HepG2 (cell line): ENCODE data around the gene PTGDR2. TPM values are rescaled to one million over a fixed set of nuclear protein-coding genes. Genes with fewer than 3 reads are reported as not detected.

Source experiments
- AHDC1 ChIP-seq: sonication (generic); formaldehyde crosslinking; IDR thresholded peaks from 2 replicates; pipeline ENCODE4 v1.5.1; 2020; ENCODE audit warnings: mild to moderate bottlenecking, missing genetic modification reagents, borderline replicate concordance
- HHEX ChIP-seq: IDR thresholded peaks from 2 replicates; pipeline ENCODE4 v1.6.1; 2016; ENCODE audit warnings: control low read depth
- HMG20A ChIP-seq: IDR thresholded peaks from 2 replicates; pipeline ENCODE4 v1.6.1; 2016; ENCODE audit warnings: borderline replicate concordance
- MIER2 ChIP-seq: IDR thresholded peaks from 2 replicates; pipeline ENCODE4 v1.6.1; 2016; ENCODE audit warnings: missing biosample characterization, missing genetic modification reagents
- MLLT10 ChIP-seq: sonication (generic); formaldehyde crosslinking; IDR thresholded peaks from 2 replicates; pipeline ENCODE4 v1.4.0; 2020; ENCODE audit warnings: missing genetic modification reagents
- MYPOP ChIP-seq: sonication (generic); formaldehyde crosslinking; IDR thresholded peaks from 2 replicates; pipeline ENCODE4 v1.8.1; 2023; ENCODE audit warnings: mild to moderate bottlenecking, moderate library complexity, missing genetic modification reagents
- NFE2 ChIP-seq: sonication (generic); formaldehyde crosslinking; IDR thresholded peaks from 2 replicates; pipeline ENCODE4 v1.4.0; 2020; ENCODE audit warnings: missing genetic modification reagents
- NFE2L1 ChIP-seq: sonication (generic); formaldehyde crosslinking; IDR thresholded peaks from 2 replicates; pipeline ENCODE4 v1.4.0; 2020; ENCODE audit warnings: missing genetic modification reagents, mild to moderate bottlenecking, borderline replicate concordance
- NR2F6 ChIP-seq, 2 experiments: IDR thresholded peaks; 2 replicates each; pipeline ENCODE4 v1.6.1; 2016; ENCODE audit warnings: antibody characterized with exemption in 1 of 2, mild to moderate bottlenecking in 1 of 2
- SMC3 ChIP-seq: IDR thresholded peaks from 2 replicates; pipeline ENCODE4 v1.6.1; 2011; ENCODE audit warnings: low read length, improper control_type of control experiment
- SRSF4 ChIP-seq: fragments of 200-400 bp; formaldehyde crosslinking; IDR thresholded peaks from one replicate; pipeline ENCODE4 v1.6.1; 2018; ENCODE audit warnings: mild to moderate bottlenecking, low read depth, low read length, moderate library complexity; ENCODE audit not compliant: poor library complexity, severe bottlenecking
- TCF7 ChIP-seq: sonication (generic); IDR thresholded peaks from 2 replicates; pipeline ENCODE4 v1.6.1; 2016; ENCODE audit warnings: antibody characterized with exemption, low read depth
- TFAP4 ChIP-seq: sonication (generic); IDR thresholded peaks from 2 replicates; pipeline ENCODE4 v1.6.1; 2016; ENCODE audit warnings: low read depth, borderline replicate concordance
- TP53 ChIP-seq: sonication (generic); formaldehyde crosslinking; conservative IDR thresholded peaks from 2 replicates; pipeline ENCODE4 v1.4.0; 2020; ENCODE audit warnings: missing genetic modification reagents
- ZBTB42 ChIP-seq: sonication (generic); formaldehyde crosslinking; IDR thresholded peaks from 2 replicates; pipeline ENCODE4 v1.5.0; 2020; ENCODE audit warnings: mild to moderate bottlenecking, missing genetic modification reagents
- ZEB1 ChIP-seq: IDR thresholded peaks from 2 replicates; pipeline ENCODE4 v1.6.1; 2012; ENCODE audit warnings: mild to moderate bottlenecking, low read depth, inconsistent platforms; ENCODE audit not compliant: insufficient replicate concordance
- ZFY ChIP-seq: sonication (generic); formaldehyde crosslinking; IDR thresholded peaks from 2 replicates; pipeline ENCODE4 v1.4.0; 2020; ENCODE audit warnings: missing genetic modification reagents
- ZNF878 ChIP-seq: sonication (generic); formaldehyde crosslinking; IDR thresholded peaks from 2 replicates; pipeline ENCODE4 v1.8.1; 2023; ENCODE audit warnings: mild to moderate bottlenecking, missing genetic modification reagents, moderate library complexity
- polyA plus RNA-seq, 8 experiments: library from polyadenylated mRNA; depleted of rRNA in 3 of 8; stranded (reverse) in 7 of 8; unstranded in 1 of 8; fragments of >200 nt; fragmentation: Illumina TruSeq in 4 of 8; extraction: Trizol in 4 of 8; gene quantifications; 2 replicates each; pipeline versions ENCODE4 v1.2.1 to v1.2.3, GENCODE V29; 2011 to 2016; ENCODE audit warnings: low read depth in 4 of 8, missing spikeins in 1 of 8, mixed read lengths in 1 of 8; ENCODE audit not compliant: insufficient read depth in 1 of 8
- total RNA-seq, 5 experiments: library from RNA; depleted of rRNA; stranded (reverse); fragments of >200 nt; fragmentation: Illumina TruSeq; extraction: Trizol; gene quantifications; 2 replicates each; pipeline ENCODE4 v1.2.3, GENCODE V29; 2016; ENCODE audit warnings: low read depth in 1 of 5
- TF ChIP-seq, protein P1 (sequence below): sonication (generic); formaldehyde crosslinking; IDR thresholded peaks from 2 replicates; pipeline ENCODE4 v1.4.0; 2020; ENCODE audit warnings: mild to moderate bottlenecking, missing genetic modification reagents
- TF ChIP-seq, protein P2 (sequence below): sonication (generic); formaldehyde crosslinking; IDR thresholded peaks from 2 replicates; pipeline ENCODE4 v1.8.1; 2023; ENCODE audit warnings: mild to moderate bottlenecking, missing genetic modification reagents
- TF ChIP-seq, protein P3 (sequence below): sonication (generic); formaldehyde crosslinking; IDR thresholded peaks from 2 replicates; pipeline ENCODE4 v1.4.0; 2020; ENCODE audit warnings: missing genetic modification reagents

The PTGDR2 gene
- total and polyA plus RNA-seq, 2 of the 13 experiments (the other 11 are each of a cell fraction or from before 2014, with no cell fraction given), result 1.9 to 2.5 TPM

DNA sequence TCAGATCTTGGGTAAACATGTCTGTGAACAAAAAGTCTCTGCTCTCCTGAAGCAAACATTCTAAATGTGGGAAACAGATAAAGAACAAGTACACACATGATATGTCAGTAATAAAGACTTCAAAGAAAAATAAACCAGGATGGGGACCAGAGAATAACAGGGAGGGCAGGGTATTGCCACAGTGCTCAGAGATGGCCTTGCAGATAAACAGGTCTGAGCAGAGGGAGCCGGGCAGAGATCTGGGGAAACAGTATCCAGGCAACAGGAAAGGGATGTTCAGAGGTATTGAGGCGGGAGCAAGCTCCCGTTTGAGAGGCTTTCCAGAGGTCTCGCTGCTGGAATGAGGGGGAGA, 10.9 kb downstream of the PTGDR2 start (continued):
- TF ChIP-seq TFAP4 (peak; percentile 51; the same call in 1 of the 2 replicates), AHDC1 (CRISPR knock-in tag) (peak; percentile 68; the same call in 1 of the 2 replicates), TP53 (CRISPR knock-in tag) (no peak), HMG20A (CRISPR knock-in tag) (peak; percentile 71; the same call in 1 of the 2 replicates), TCF7 (peak; percentile 95), MLLT10 (no peak), HHEX (CRISPR knock-in tag) (peak; percentile 70), SRSF4 (no peak), ZEB1 (no peak), NFE2 (no peak), MYPOP (CRISPR knock-in tag) (peak; percentile 39; the same call in 1 of the 2 replicates), ZBTB42 (CRISPR knock-in tag) (no peak), SMC3 (peak; percentile 17; the same call in 1 of the 2 replicates), MIER2 (CRISPR knock-in tag) (no peak), NR2F6 (IDR thresholded peaks at IDR 0.05) (peak; percentile 84), NR2F6 (CRISPR knock-in tag; IDR thresholded peaks at IDR 0.05) (peak; percentile 73), ZFY (no peak), NFE2L1 (CRISPR knock-in tag) (no peak), ZNF878 (CRISPR knock-in tag) (peak; percentile 72; the same call in 1 of the 2 replicates)
- TF ChIP-seq, protein P1, sequence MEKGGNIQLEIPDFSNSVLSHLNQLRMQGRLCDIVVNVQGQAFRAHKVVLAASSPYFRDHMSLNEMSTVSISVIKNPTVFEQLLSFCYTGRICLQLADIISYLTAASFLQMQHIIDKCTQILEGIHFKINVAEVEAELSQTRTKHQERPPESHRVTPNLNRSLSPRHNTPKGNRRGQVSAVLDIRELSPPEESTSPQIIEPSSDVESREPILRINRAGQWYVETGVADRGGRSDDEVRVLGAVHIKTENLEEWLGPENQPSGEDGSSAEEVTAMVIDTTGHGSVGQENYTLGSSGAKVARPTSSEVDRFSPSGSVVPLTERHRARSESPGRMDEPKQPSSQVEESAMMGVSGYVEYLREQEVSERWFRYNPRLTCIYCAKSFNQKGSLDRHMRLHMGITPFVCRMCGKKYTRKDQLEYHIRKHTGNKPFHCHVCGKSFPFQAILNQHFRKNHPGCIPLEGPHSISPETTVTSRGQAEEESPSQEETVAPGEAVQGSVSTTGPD (CRISPR knock-in tag), result no peak
- TF ChIP-seq, protein P2, sequence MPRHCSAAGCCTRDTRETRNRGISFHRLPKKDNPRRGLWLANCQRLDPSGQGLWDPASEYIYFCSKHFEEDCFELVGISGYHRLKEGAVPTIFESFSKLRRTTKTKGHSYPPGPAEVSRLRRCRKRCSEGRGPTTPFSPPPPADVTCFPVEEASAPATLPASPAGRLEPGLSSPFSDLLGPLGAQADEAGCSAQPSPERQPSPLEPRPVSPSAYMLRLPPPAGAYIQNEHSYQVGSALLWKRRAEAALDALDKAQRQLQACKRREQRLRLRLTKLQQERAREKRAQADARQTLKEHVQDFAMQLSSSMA, result no peak
- TF ChIP-seq, protein P3, sequence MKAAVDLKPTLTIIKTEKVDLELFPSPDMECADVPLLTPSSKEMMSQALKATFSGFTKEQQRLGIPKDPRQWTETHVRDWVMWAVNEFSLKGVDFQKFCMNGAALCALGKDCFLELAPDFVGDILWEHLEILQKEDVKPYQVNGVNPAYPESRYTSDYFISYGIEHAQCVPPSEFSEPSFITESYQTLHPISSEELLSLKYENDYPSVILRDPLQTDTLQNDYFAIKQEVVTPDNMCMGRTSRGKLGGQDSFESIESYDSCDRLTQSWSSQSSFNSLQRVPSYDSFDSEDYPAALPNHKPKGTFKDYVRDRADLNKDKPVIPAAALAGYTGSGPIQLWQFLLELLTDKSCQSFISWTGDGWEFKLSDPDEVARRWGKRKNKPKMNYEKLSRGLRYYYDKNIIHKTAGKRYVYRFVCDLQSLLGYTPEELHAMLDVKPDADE (CRISPR knock-in tag), result no peak
